GM23338 (cell line): ENCODE results near the gene ZNF366. TPM values are rescaled to one million over a fixed set of nuclear protein-coding genes. Genes with fewer than 3 reads are reported as not detected.

ENCODE experiments used
- ATAC-seq: fragments of 200-7000 bp; cut with Tn5 transposase; 3 replicates; pipeline ENCODE4 v1.9.1; 2020
- DNase-seq: peaks from one replicate; pipeline ENCODE4 v3.0.0-alpha.2; 2015; ENCODE audit warnings: low spot score
- H2AFZ ChIP-seq: fragments of 200-600 bp; sonication (generic); 2 replicates; pipeline ENCODE4 v1.8.0; 2016; ENCODE audit warnings: antibody characterized with exemption, mild to moderate bottlenecking, moderate library complexity
- H3F3A ChIP-seq: fragments of 200-600 bp; sonication (generic); replicated peaks from 2 replicates; pipeline ENCODE4 v1.8.0; 2017; ENCODE audit warnings: antibody characterized with exemption, mixed run types, low read depth
- H3K27ac ChIP-seq: fragments of 200-600 bp; sonication (generic); 2 replicates; pipeline ENCODE4 v1.6.1; 2016; ENCODE audit warnings: low read depth
- H3K27me3 ChIP-seq: fragments of 200-600 bp; sonication (generic); 2 replicates; pipeline ENCODE4 v1.8.0; 2016; ENCODE audit warnings: mild to moderate bottlenecking, mixed run types, moderate library complexity; ENCODE audit not compliant: insufficient read depth
- H3K36me3 ChIP-seq: fragments of 200-600 bp; sonication (generic); 2 replicates; pipeline ENCODE4 v1.8.0; 2016; ENCODE audit warnings: mild to moderate bottlenecking; ENCODE audit not compliant: insufficient read depth
- H3K4me1 ChIP-seq: fragments of 200-600 bp; sonication (generic); 2 replicates; pipeline ENCODE4 v1.8.0; 2016; ENCODE audit warnings: mild to moderate bottlenecking, moderate library complexity; ENCODE audit not compliant: insufficient read depth
- H3K4me2 ChIP-seq: fragments of 200-600 bp; sonication (generic); 2 replicates; pipeline ENCODE4 v1.7.1; 2017; ENCODE audit warnings: mixed run types
- H3K4me3 ChIP-seq: fragments of 200-600 bp; sonication (generic); 2 replicates; pipeline ENCODE4 v1.6.1; 2016; ENCODE audit warnings: mixed run types
- H3K79me2 ChIP-seq: fragments of 200-600 bp; sonication (generic); replicated peaks from 2 replicates; pipeline ENCODE4 v1.8.0; 2017; ENCODE audit warnings: mild to moderate bottlenecking; ENCODE audit not compliant: insufficient read depth
- H3K9me2 ChIP-seq: fragments of 200-600 bp; sonication (generic); 2 replicates; pipeline ENCODE4 v1.8.0; 2017; ENCODE audit not compliant: insufficient read depth
- H4K20me1 ChIP-seq: fragments of 200-600 bp; sonication (generic); replicated peaks from 2 replicates; pipeline ENCODE4 v1.8.0; 2017; ENCODE audit warnings: mild to moderate bottlenecking; ENCODE audit not compliant: insufficient read depth
- H3K27ac Mint-ChIP-seq: 2 replicates; pipeline ENCODE4 v1.8.0; 2020; ENCODE audit warnings: inconsistent platforms, mild to moderate bottlenecking, moderate library complexity, mixed read lengths
- H3K27me3 Mint-ChIP-seq: 3 replicates; pipeline ENCODE4 v1.8.0; 2022; ENCODE audit warnings: low read depth, mild to moderate bottlenecking, moderate library complexity, mixed read lengths, inconsistent platforms; ENCODE audit not compliant: insufficient read depth, poor library complexity
- H3K36me3 Mint-ChIP-seq: 3 replicates; pipeline ENCODE4 v1.8.0; 2021; ENCODE audit warnings: low read depth, mild to moderate bottlenecking, inconsistent platforms, moderate library complexity, mixed read lengths
- H3K4me1 Mint-ChIP-seq: 3 replicates; pipeline ENCODE4 v1.8.0; 2020; ENCODE audit warnings: mild to moderate bottlenecking, inconsistent platforms, mixed read lengths
- H3K4me3 Mint-ChIP-seq: 3 replicates; pipeline ENCODE4 v1.8.0; 2021; ENCODE audit warnings: moderate library complexity, mild to moderate bottlenecking, inconsistent platforms, mixed read lengths
- H3K9me3 Mint-ChIP-seq: 3 replicates; pipeline ENCODE4 v1.8.0; 2020; ENCODE audit warnings: moderate library complexity, mild to moderate bottlenecking, inconsistent platforms, mixed read lengths
- CREB1 ChIP-seq: fragments of 250-450 bp; sonication (Bioruptor Pico); IDR thresholded peaks from 2 replicates; pipeline ENCODE4 v1.5.0; 2020; ENCODE audit warnings: low read depth, mild to moderate bottlenecking, moderate library complexity
- ETS1 ChIP-seq: IDR thresholded peaks from 2 replicates; pipeline ENCODE4 v1.6.1; 2016; ENCODE audit warnings: antibody characterized with exemption
- EZH2 ChIP-seq: fragments of 200-600 bp; sonication (generic); IDR thresholded peaks from one replicate; pipeline ENCODE4 v1.8.0; 2017; ENCODE audit warnings: antibody characterized with exemption, mild to moderate bottlenecking, low read depth; ENCODE audit not compliant: unreplicated experiment
- EZH2phosphoT487 ChIP-seq: fragments of 200-600 bp; sonication (generic); IDR thresholded peaks from one replicate; pipeline ENCODE4 v1.8.1; 2018; ENCODE audit warnings: antibody characterized with exemption; ENCODE audit not compliant: unreplicated experiment
- JUNB ChIP-seq: IDR thresholded peaks from one replicate; pipeline ENCODE4 v1.6.1; 2016; ENCODE audit warnings: antibody characterized with exemption; ENCODE audit not compliant: unreplicated experiment
- NANOG ChIP-seq: IDR thresholded peaks from 2 replicates; pipeline ENCODE4 v1.6.1; 2016; ENCODE audit warnings: antibody characterized with exemption, borderline replicate concordance
- POLR2AphosphoS5 ChIP-seq: IDR thresholded peaks from 2 replicates; pipeline ENCODE4 v1.6.1; 2016; ENCODE audit warnings: antibody characterized with exemption, low read depth
- REST ChIP-seq: IDR thresholded peaks from one replicate; pipeline ENCODE4 v1.6.1; 2018; ENCODE audit warnings: antibody characterized with exemption; ENCODE audit not compliant: unreplicated experiment
- STAT1 ChIP-seq: IDR thresholded peaks from one replicate; pipeline ENCODE4 v1.6.1; 2016; ENCODE audit warnings: antibody characterized with exemption; ENCODE audit not compliant: unreplicated experiment
- ZNF114 ChIP-seq: fragments of 250-450 bp; sonication (Bioruptor Pico); IDR thresholded peaks from 2 replicates; pipeline ENCODE4 v1.5.0; 2020; ENCODE audit warnings: mild to moderate bottlenecking, moderate library complexity
- ZNF331 ChIP-seq: fragments of 250-450 bp; sonication (Bioruptor Pico); IDR thresholded peaks from 2 replicates; pipeline ENCODE4 v1.5.0; 2020; ENCODE audit warnings: low read depth, mild to moderate bottlenecking, moderate library complexity
- polyA plus RNA-seq: library from polyadenylated mRNA; unstranded; fragments of >200 nt; fragmentation: Nextera tagmentation; extraction: Ambion mirVana; gene quantifications from 2 replicates; pipeline ENCODE4 v1.2.1, GENCODE V29; 2016
- total RNA-seq: library from RNA; depleted of rRNA; stranded (reverse); fragments of >200 nt; shearing (Covaris generic); gene quantifications from 2 replicates; pipeline ENCODE4 v1.2.3, GENCODE V29; 2014
- TF ChIP-seq, protein P1 (sequence below): fragments of 250-450 bp; sonication (Bioruptor Pico); IDR thresholded peaks from 2 replicates; pipeline ENCODE4 v1.5.0; 2020; ENCODE audit warnings: mild to moderate bottlenecking, moderate library complexity
- TF ChIP-seq, protein P2 (sequence below), 2 experiments: fragments of 200-600 bp in 1 of 2; sonication (generic) in 1 of 2; conservative IDR thresholded peaks; 2 replicates each; pipeline versions ENCODE4 v1.5.1 to v1.6.1; 2016 to 2017; ENCODE audit warnings: antibody characterized with exemption in 2 of 2, low read depth in 2 of 2, mild to moderate bottlenecking in 2 of 2, moderate library complexity in 1 of 2

Gene ZNF366
- total and polyA plus RNA-seq, 2 experiments from 2014 or later: not detected

- no peak overlapping the region for H3K4me2 ChIP-seq
- no peak for ATAC-seq
- H4K20me1 ChIP-seq: no peaks in the 10 kb centered on the region
- peaks cover 15% of the 10 kb centered on the region for H3K4me1 Mint-ChIP-seq
- H3K27ac Mint-ChIP-seq: no peak overlapping the region
- H3K36me3 Mint-ChIP-seq: no peaks in the 10 kb centered on the region
- H3K4me3 Mint-ChIP-seq: no peak overlapping the region
- TF ChIP-seq, protein P1, sequence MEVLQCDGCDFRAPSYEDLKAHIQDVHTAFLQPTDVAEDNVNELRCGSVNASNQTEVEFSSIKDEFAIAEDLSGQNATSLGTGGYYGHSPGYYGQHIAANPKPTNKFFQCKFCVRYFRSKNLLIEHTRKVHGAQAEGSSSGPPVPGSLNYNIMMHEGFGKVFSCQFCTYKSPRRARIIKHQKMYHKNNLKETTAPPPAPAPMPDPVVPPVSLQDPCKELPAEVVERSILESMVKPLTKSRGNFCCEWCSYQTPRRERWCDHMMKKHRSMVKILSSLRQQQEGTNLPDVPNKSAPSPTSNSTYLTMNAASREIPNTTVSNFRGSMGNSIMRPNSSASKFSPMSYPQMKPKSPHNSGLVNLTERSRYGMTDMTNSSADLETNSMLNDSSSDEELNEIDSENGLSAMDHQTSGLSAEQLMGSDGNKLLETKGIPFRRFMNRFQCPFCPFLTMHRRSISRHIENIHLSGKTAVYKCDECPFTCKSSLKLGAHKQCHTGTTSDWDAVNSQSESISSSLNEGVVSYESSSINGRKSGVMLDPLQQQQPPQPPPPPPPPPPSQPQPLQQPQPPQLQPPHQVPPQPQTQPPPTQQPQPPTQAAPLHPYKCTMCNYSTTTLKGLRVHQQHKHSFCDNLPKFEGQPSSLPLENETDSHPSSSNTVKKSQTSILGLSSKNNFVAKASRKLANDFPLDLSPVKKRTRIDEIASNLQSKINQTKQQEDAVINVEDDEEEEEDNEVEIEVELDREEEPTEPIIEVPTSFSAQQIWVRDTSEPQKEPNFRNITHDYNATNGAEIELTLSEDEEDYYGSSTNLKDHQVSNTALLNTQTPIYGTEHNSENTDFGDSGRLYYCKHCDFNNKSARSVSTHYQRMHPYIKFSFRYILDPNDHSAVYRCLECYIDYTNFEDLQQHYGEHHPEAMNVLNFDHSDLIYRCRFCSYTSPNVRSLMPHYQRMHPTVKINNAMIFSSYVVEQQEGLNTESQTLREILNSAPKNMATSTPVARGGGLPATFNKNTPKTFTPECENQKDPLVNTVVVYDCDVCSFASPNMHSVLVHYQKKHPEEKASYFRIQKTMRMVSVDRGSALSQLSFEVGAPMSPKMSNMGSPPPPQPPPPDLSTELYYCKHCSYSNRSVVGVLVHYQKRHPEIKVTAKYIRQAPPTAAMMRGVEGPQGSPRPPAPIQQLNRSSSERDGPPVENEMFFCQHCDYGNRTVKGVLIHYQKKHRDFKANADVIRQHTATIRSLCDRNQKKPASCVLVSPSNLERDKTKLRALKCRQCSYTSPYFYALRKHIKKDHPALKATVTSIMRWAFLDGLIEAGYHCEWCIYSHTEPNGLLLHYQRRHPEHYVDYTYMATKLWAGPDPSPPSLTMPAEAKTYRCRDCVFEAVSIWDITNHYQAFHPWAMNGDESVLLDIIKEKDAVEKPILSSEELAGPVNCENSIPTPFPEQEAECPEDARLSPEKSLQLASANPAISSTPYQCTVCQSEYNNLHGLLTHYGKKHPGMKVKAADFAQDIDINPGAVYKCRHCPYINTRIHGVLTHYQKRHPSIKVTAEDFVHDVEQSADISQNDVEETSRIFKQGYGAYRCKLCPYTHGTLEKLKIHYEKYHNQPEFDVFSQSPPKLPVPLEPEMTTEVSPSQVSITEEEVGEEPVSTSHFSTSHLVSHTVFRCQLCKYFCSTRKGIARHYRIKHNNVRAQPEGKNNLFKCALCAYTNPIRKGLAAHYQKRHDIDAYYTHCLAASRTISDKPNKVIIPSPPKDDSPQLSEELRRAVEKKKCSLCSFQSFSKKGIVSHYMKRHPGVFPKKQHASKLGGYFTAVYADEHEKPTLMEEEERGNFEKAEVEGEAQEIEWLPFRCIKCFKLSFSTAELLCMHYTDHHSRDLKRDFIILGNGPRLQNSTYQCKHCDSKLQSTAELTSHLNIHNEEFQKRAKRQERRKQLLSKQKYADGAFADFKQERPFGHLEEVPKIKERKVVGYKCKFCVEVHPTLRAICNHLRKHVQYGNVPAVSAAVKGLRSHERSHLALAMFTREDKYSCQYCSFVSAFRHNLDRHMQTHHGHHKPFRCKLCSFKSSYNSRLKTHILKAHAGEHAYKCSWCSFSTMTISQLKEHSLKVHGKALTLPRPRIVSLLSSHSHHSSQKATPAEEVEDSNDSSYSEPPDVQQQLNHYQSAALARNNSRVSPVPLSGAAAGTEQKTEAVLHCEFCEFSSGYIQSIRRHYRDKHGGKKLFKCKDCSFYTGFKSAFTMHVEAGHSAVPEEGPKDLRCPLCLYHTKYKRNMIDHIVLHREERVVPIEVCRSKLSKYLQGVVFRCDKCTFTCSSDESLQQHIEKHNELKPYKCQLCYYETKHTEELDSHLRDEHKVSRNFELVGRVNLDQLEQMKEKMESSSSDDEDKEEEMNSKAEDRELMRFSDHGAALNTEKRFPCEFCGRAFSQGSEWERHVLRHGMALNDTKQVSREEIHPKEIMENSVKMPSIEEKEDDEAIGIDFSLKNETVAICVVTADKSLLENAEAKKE: no peak
- TF ChIP-seq ZNF331 (CRISPR knock-in tag): no peak
- TF ChIP-seq REST: no peak
- no peak for TF ChIP-seq STAT1
- no peak for TF ChIP-seq ZNF114 (CRISPR knock-in tag)
- no peak for TF ChIP-seq EZH2phosphoT487
- TF ChIP-seq NANOG: no peak
- no peak for TF ChIP-seq POLR2AphosphoS5
- TF ChIP-seq, protein P2, sequence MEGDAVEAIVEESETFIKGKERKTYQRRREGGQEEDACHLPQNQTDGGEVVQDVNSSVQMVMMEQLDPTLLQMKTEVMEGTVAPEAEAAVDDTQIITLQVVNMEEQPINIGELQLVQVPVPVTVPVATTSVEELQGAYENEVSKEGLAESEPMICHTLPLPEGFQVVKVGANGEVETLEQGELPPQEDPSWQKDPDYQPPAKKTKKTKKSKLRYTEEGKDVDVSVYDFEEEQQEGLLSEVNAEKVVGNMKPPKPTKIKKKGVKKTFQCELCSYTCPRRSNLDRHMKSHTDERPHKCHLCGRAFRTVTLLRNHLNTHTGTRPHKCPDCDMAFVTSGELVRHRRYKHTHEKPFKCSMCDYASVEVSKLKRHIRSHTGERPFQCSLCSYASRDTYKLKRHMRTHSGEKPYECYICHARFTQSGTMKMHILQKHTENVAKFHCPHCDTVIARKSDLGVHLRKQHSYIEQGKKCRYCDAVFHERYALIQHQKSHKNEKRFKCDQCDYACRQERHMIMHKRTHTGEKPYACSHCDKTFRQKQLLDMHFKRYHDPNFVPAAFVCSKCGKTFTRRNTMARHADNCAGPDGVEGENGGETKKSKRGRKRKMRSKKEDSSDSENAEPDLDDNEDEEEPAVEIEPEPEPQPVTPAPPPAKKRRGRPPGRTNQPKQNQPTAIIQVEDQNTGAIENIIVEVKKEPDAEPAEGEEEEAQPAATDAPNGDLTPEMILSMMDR (conservative IDR thresholded peaks at IDR 0.05; ENCODE audit: low read depth in 2 of 2): no peak
- no peak for TF ChIP-seq JUNB
- no peak for TF ChIP-seq EZH2
- no peak for TF ChIP-seq CREB1 (CRISPR knock-in tag)
- TF ChIP-seq ETS1: no peak
- no peak for DNase-seq
- H3K36me3 ChIP-seq: no peaks in the 10 kb centered on the region
- H3K9me3 Mint-ChIP-seq: no peaks in the 10 kb centered on the region
- peaks cover 21% of the 10 kb centered on the region for H3K4me1 ChIP-seq
- H3K79me2 ChIP-seq: no peaks in the 10 kb centered on the region
- H3K27me3 ChIP-seq: no peaks in the 10 kb centered on the region
- H3K4me3 ChIP-seq: no peak overlapping the region
- no peak overlapping the region for H2AFZ ChIP-seq
- H3K27me3 Mint-ChIP-seq: no peaks in the 10 kb centered on the region
- H3K9me2 ChIP-seq: 0 out of 2 replicates have a peak, but pooled peaks cover 6% of the 10 kb centered on the region
- H3F3A ChIP-seq: no peaks in the 10 kb centered on the region
- no peak overlapping the region for H3K27ac ChIP-seq
Measured at GRCh38 chr5:72488756-72489155, 18.5 kb downstream of the ZNF366 start.
